GM13977 (cell line): Measurements from ENCODE around the gene CFAP157.

ENCODE experiments used
- DNase-seq: peaks from one replicate; pipeline ENCODE4 v3.0.0; 2012; ENCODE audit warnings: low spot score
- in situ Hi-C: fragments of 300-500 bp; cut with MboI; formaldehyde crosslinking; loops from one replicate; pipeline ENCODE4 v1.12.0; 2022; ENCODE audit warnings: low sequenced_read_pairs, low pct_unique_long_range_greater_than_20kb, mixed read lengths, inconsistent platforms; ENCODE audit not compliant: unreplicated experiment
- TF ChIP-seq, protein P1 (sequence below): IDR thresholded peaks from 2 replicates; pipeline ENCODE4 v1.5.1; 2012; ENCODE audit warnings: mild to moderate bottlenecking, control low read depth; ENCODE audit not compliant: insufficient read depth; ENCODE audit errors: extremely low read depth, missing control alignments

CFAP157 gene

DNA sequence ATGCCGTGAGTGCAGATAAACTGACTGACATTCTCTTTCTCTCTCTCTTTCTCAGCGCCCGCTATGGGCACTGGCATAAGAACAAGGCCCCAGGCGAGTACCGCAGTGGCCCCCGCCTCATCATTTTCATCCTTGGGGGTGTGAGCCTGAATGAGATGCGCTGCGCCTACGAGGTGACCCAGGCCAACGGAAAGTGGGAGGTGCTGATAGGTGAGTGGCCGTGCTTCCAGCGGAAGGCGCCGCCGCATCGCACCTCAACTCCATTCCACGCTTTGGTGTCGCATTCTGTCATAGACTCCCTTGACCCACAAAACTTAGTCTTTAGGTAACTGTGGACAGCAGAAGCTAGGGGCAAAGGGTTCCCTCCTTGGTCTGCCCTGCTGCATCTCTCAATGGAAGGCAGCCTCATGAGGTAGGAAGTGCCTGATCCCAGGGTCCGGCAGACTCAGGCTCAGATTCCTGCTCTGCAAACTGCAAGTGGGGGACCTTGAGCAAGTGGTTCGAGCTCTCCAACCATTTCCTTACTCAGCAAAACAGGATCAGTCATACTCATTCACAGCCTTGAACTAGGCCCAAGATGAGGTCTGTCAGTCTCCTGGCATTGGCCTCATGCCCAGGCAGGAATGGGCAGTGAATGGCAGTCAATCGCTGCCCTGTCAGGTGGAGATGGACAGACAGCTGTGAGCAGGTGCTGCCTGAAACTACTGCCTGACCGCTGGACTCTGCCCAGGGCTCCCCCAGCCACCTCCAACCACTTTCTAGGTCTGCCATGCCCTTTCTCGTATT, 24.2 kb upstream of the CFAP157 start:
- TF ChIP-seq, protein P1, sequence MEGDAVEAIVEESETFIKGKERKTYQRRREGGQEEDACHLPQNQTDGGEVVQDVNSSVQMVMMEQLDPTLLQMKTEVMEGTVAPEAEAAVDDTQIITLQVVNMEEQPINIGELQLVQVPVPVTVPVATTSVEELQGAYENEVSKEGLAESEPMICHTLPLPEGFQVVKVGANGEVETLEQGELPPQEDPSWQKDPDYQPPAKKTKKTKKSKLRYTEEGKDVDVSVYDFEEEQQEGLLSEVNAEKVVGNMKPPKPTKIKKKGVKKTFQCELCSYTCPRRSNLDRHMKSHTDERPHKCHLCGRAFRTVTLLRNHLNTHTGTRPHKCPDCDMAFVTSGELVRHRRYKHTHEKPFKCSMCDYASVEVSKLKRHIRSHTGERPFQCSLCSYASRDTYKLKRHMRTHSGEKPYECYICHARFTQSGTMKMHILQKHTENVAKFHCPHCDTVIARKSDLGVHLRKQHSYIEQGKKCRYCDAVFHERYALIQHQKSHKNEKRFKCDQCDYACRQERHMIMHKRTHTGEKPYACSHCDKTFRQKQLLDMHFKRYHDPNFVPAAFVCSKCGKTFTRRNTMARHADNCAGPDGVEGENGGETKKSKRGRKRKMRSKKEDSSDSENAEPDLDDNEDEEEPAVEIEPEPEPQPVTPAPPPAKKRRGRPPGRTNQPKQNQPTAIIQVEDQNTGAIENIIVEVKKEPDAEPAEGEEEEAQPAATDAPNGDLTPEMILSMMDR, result no peak
- no peak for DNase-seq
- in situ Hi-C loops, result no loop called here

DNA sequence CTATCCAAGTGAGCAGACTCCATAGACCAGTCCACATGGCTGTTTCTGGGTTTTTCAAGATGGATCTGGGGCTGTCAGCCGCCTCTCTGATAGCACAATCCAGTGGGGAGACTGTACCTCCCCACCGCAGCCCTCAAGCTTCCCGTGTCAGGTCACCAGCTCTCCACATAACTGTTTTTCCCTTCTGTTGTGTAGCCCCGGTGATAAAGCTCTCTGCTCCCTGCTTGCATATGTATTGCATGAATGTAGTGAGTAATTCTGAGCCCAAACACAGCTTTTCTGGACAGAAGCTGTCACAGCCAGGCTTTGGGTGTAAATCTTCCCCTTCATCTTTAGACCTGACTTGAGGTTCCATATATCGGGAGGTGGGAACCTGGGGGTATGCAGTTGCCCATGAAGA, 23.1 kb upstream of the CFAP157 start:
- DNase-seq, result no peak
- in situ Hi-C loops, result no loop called here

DNA sequence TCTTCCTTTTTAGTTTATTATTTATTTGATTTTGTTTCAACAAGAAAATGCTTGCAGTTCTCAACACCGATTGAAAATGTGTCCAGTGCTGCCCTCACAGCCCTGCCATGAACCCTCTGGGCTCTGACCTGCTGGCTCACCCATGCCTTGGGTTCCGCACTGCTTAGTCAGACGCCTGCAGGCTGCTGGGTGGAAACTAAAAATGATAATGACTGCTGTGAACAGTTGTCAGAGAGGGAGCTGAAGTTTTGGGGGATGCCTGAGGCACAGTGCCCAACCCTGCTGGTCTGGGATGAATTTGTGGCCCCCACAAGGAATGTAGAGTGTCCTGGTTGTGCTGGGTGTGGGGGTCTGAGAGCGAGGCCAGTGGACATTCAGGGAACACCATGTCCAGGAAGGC, 22.2 kb upstream of the CFAP157 start:
- no peak for DNase-seq
- TF ChIP-seq, protein P1, result no peak
- in situ Hi-C loops, result no loop called here

More for the DNA sequence above, 23.1 kb upstream of the CFAP157 start:
- TF ChIP-seq, protein P1, result no peak

DNA sequence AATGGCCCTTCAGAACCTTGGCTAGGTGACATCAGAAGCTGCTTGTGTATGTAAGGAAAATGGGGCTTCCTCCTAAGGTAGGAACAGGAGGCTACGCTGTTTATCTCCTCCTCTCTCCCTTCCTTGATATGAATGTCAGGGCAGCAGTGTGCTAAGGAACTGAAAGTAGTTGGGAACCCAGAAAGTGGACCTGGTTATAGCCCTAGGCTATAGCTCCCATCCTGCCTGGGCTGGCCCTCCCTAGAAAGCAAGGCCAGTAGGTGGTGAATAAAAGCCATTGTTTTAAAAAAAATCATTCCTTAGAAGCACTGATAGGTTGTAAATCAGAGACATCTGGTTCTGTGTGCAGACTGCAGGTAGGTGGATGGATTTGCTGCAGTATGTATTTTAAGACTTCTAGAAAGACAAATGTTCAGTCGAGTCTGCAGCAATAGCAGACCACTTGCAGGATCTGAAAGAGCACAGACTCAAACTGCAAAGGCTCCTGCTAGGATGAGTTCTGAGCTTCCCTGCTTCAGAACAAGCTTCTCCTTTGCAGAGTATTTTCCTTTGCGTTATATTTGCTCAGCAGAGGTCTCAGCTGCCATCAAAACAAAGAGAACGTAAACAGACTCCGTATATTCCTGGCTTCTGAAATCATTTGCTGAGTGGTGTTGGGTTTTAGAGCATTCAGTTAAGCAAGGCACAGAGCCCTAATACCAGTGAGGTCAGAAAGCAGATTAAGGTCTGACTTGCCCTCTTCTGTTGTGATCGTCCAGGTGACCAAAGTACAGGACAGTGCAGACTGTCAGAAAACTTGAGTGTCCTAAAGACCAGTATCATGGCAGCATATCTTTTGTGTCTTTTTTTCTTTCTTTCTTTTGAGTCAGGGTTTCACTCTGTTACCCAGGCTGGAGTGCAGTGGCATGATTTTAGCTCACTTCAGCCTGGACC, 20.1 kb upstream of the CFAP157 start:
- in situ Hi-C loops, result no loop called here
- no peak for DNase-seq
- TF ChIP-seq, protein P1, result no peak

DNA sequence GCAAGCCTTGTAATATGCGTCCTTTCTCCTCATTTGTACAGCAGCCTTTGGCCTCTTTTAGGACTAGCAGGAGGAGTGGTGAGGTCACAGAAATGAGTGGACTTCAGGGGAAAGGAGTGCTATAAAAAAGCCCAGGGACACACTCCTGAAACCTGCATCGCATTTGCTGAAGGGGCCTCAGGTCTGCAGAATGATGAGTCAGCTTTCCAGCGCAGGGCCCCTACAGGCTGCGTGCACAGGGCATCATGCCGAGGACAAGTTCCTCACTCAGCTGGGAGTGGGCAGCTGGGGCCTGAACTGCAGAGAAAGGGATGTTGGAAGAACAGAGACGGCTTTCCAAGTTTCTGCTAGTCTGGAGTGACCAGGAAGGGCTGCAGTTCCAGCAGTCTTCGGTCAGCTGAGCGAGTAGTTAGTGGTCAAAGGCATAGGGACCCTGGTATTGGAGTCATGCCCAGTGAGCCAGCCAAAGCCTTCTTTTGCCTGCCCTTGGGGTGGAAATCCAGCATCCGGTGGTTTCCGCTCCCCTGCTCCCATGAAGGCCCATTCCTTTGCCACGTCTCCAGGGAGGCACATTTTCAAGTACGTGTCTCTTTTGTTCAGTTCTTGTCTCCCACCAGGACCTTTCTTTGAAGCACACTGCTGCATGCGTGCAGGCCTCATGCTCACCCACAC, 17.3 kb upstream of the CFAP157 start:
- in situ Hi-C loops, result no loop called here
- TF ChIP-seq, protein P1, result no peak
- DNase-seq, result no peak

DNA sequence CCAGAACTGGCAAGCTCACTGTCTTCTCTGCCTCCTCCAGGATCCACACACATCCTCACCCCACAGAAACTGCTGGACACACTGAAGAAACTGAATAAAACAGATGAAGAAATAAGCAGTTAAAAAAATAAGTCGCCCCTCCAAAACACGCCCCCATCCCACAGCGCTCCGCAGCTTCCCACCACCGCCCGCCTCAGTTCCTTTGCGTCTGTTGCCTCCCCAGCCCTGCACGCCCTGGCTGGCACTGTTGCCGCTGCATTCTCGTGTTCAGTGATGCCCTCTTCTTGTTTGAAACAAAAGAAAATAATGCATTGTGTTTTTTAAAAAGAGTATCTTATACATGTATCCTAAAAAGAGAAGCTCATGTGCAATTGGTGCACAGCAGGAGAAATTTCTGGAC, 16.1 kb upstream of the CFAP157 start:
- in situ Hi-C loops, result no loop called here
- TF ChIP-seq, protein P1, result no peak
- DNase-seq, result no peak
